ENCODE data around the gene MFSD1. TPM values are rescaled to one million over a fixed set of nuclear protein-coding genes. Genes with fewer than 3 reads are reported as not detected.

Gene MFSD1
- total and polyA plus RNA-seq, 2 of the 8 experiments (the other 6 are each of a cell fraction or from before 2014, with no cell fraction given): 9.3 to 11.5 TPM

DNA sequence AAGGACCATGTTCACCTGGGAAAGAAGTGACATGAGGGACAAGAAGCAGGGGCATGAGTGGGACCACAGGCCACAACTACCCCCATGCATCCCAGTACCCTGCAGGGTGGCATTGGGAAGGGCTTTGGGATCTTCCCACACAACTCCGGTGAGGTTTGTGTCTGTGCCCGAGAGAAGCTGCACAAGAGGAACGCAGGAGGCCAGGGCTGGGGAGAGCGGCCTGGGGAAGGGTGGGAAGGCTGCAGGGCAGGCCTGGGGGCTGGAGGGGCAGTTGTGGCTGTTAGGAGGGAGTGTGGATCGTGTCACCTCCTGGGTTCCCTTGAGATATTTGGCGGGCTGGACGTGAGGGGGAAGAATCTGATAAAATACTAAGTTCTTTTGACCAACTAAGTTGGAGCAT is 25.3 kb upstream of the MFSD1 start:
- Histone ChIP-seq H3K56ac (replicated peaks; ENCODE audit: insufficient read length, low read depth, low read length) (no peak overlapping the region), H3K79me1 (ENCODE audit: low read depth, low read length) (no peaks in the 10 kb centered on the region), H4K5ac (ENCODE audit: insufficient read length, low read depth, low read length) (no peak overlapping the region), H4K8ac (ENCODE audit: extremely low read depth, insufficient read depth, low read length) (no peak overlapping the region), H2BK20ac (ENCODE audit: low read length) (no peak overlapping the region), H3K4ac (replicated peaks; ENCODE audit: insufficient read length, low read depth, low read length) (no peak overlapping the region), H4K20me1 (replicated peaks in 1 of 2; ENCODE audit: control insufficient read depth in 1 of 2, insufficient read depth in 2 of 2, low read length in 2 of 2) (no peaks in the 10 kb centered on the region), H3K27me3 (replicated peaks in 1 of 4; ENCODE audit: control insufficient read depth in 3 of 4, extremely low read depth in 1 of 4, insufficient read depth in 3 of 4, low read length in 3 of 4) (no peaks in the 10 kb centered on the region), H3K4me2 (ENCODE audit: insufficient read depth in 1 of 2, low read depth in 2 of 2, low read length in 2 of 2) (no peak overlapping the region), H3K4me3 (ENCODE audit: extremely low read depth in 1 of 4, insufficient read depth in 2 of 4, low read depth in 3 of 4, low read length in 4 of 4) (no peak overlapping the region), H2BK15ac (ENCODE audit: low read length) (no peak overlapping the region), H3K14ac (ENCODE audit: insufficient read length) (no peak overlapping the region), H3K23ac (ENCODE audit: insufficient read length) (no peak overlapping the region), H2BK5ac (ENCODE audit: low read depth, low read length) (no peak overlapping the region), H3K18ac (ENCODE audit: extremely low read depth, low read length) (no peak overlapping the region), H3K9ac (replicated peaks in 1 of 4; ENCODE audit: extremely low read depth in 1 of 4, low read depth in 3 of 4, low read length in 3 of 4) (no peak overlapping the region), H3K9me3 (ENCODE audit: insufficient read depth in 2 of 2, low read depth in 1 of 2, low read length in 1 of 2) (no peaks in the 10 kb centered on the region), H2AFZ (ENCODE audit: low read length) (peak overlapping the region; percentile 53; the same call in 1 of the 2 replicates), H2BK12ac (ENCODE audit: low read depth, low read length) (no peak overlapping the region), H3K36me3 (ENCODE audit: control insufficient read depth in 2 of 4, insufficient read depth in 4 of 4, low read length in 3 of 4) (no peaks in the 10 kb centered on the region), H3K4me1 (replicated peaks in 1 of 4; ENCODE audit: control insufficient read depth in 3 of 4, insufficient read depth in 4 of 4, low read length in 3 of 4) (no peaks in the 10 kb centered on the region), H2AK5ac (ENCODE audit: low read depth, low read length) (no peak overlapping the region), H3K27ac (ENCODE audit: low read depth, low read length) (no peak overlapping the region), H2BK120ac (replicated peaks; ENCODE audit: low read depth, low read length) (no peak overlapping the region), H3K23me2 (ENCODE audit: low read depth, low read length) (no peaks in the 10 kb centered on the region), H4K91ac (replicated peaks; ENCODE audit: insufficient read length, low read length) (no peak overlapping the region), H3K79me2 (ENCODE audit: control insufficient read depth in 1 of 2, insufficient read depth in 2 of 2, low read length in 2 of 2) (no peaks in the 10 kb centered on the region)
- CTCF ChIA-PET (ENCODE audit: partially characterized antibody): interaction anchor here (0.5 to 5.5 kb wide), 5 partner anchors 11 to 1172 kb away, joined by 3 to 43 read pairs (median 6); no protein-coding TSS in a partner anchor
- DNase-seq (ENCODE audit: low read depth in 1 of 2, low spot score in 2 of 2) (no peak), FAIRE-seq (no peak)
- 96% methylated on average over 6 of the region's 7 CpGs; no CpG with 5 or more reads in 1 of the 2 experiments for WGBS, 2 experiments (ENCODE audit: extremely low coverage in 1 of 2, insufficient coverage in 1 of 2, insufficient read length in 1 of 2, insufficient replicate concordance in 2 of 2, low coverage in 1 of 2, low lambda C conversion rate in 2 of 2, missing lambda C conversion rate in 1 of 2)
- POLR2A ChIA-PET (ENCODE audit: partially characterized antibody): no interaction called here
- TF ChIP-seq NRF1 (IDR thresholded peaks at IDR 0.05; ENCODE audit: low read depth, low read length): no peak
- TF ChIP-seq RFX5 (IDR thresholded peaks at IDR 0.05; ENCODE audit: borderline replicate concordance, low read depth, low read length): no peak
- no peak for TF ChIP-seq CREB1 (IDR thresholded peaks at IDR 0.05)
- TF ChIP-seq SUZ12 (IDR thresholded peaks at IDR 0.05; ENCODE audit: low read length): no peak
- no peak for TF ChIP-seq SAP30 (IDR thresholded peaks at IDR 0.05; ENCODE audit: insufficient read depth, insufficient replicate concordance, low read length)
- no peak for TF ChIP-seq RNF2 (IDR thresholded peaks at IDR 0.05; ENCODE audit: borderline replicate concordance, low read depth, low read length, missing control alignments, poor library complexity, severe bottlenecking)
- no peak for TF ChIP-seq FOSL1 (IDR thresholded peaks at IDR 0.05; ENCODE audit: insufficient read depth, low read depth, low read length)

Measured in H1 (cell line).